GM18951 (cell line): Measurements from ENCODE around the gene SLC35D2.
"Not testable (repeated sequence)": the region's sequence is repeated elsewhere in the genome, so short reads cannot be mapped to it uniquely, and the experiment has no call there.

ENCODE experiments used
- POLR2A ChIP-seq: IDR thresholded peaks from 4 replicates; pipeline ENCODE4 v1.6.1; 2011; ENCODE audit warnings: mild to moderate bottlenecking; ENCODE audit not compliant: insufficient read length, insufficient read depth; ENCODE audit errors: extremely low read depth
- in situ Hi-C: fragments of 300-500 bp; cut with MboI; formaldehyde crosslinking; loops from one replicate; pipeline ENCODE4 v1.12.0; 2022; ENCODE audit warnings: low sequenced_read_pairs, mixed read lengths, inconsistent platforms; ENCODE audit not compliant: unreplicated experiment

The SLC35D2 gene

GRCh38 chr9:96361668-96362067, 21.8 kb downstream of the SLC35D2 start:
- TF ChIP-seq POLR2A, result no peak
- in situ Hi-C loops, result no loop called here

GRCh38 chr9:96360976-96361375, 22.5 kb downstream of the SLC35D2 start:
- TF ChIP-seq POLR2A, result no peak
- in situ Hi-C loops, result no loop called here

GRCh38 chr9:96360523-96360922, 23.0 kb downstream of the SLC35D2 start:
- in situ Hi-C loops, result not testable (repeated sequence)

- no peak for TF ChIP-seq POLR2A
- in situ Hi-C loops, result no loop called here
Measured at GRCh38 chr9:96350866-96351265, 32.6 kb downstream of the SLC35D2 start.

- in situ Hi-C loops, result no loop called here
- no peak for TF ChIP-seq POLR2A
Measured at GRCh38 chr9:96348261-96348660, 35.2 kb downstream of the SLC35D2 start.

GRCh38 chr9:96345551-96345950, 38.0 kb downstream of the SLC35D2 start:
- in situ Hi-C loops, result no loop called here
- TF ChIP-seq POLR2A, result no peak

- TF ChIP-seq POLR2A, result no peak
- in situ Hi-C loops, result no loop called here
Measured at GRCh38 chr9:96344458-96345180, 38.9 kb downstream of the SLC35D2 start.

GRCh38 chr9:96343515-96344360, 39.8 kb downstream of the SLC35D2 start:
- in situ Hi-C loops, result no loop called here
- no peak for TF ChIP-seq POLR2A

- in situ Hi-C loops, result no loop called here
- TF ChIP-seq POLR2A, result no peak
Measured at GRCh38 chr9:96342571-96343245, 40.8 kb downstream of the SLC35D2 start.

GRCh38 chr9:96340707-96341106, 42.8 kb downstream of the SLC35D2 start:
- in situ Hi-C loops, result no loop called here
- no peak for TF ChIP-seq POLR2A

- TF ChIP-seq POLR2A, result no peak
- in situ Hi-C loops, result loop anchor here (10.0 kb wide), 1 partner anchor 317 kb away; the partner anchor contains the start of gene PRXL2C
Measured at GRCh38 chr9:96338299-96338698, 45.2 kb downstream of the SLC35D2 start.

- TF ChIP-seq POLR2A, result no peak
- in situ Hi-C loops, result loop anchor here (10.0 kb wide), 1 partner anchor 321 kb away; the partner anchor contains the start of gene PRXL2C
Measured at GRCh38 chr9:96333958-96334357, 49.6 kb downstream of the SLC35D2 start.

GRCh38 chr9:96331236-96331947, 52.1 kb downstream of the SLC35D2 start:
- TF ChIP-seq POLR2A, result no peak
- in situ Hi-C loops, result loop anchor here (10.0 kb wide), 1 partner anchor 323 kb away; the partner anchor contains the start of gene PRXL2C
